Measurements from ENCODE around the gene TLNRD1.

Gene TLNRD1

GRCh38 chr15:80978685-80979329, 21.9 kb upstream of the TLNRD1 start:
- DNase-seq = no peak

- DNase-seq = no peak
These were observed 21.1 kb upstream of the TLNRD1 start for GRCh38 chr15:80979538-80980200.

DNA sequence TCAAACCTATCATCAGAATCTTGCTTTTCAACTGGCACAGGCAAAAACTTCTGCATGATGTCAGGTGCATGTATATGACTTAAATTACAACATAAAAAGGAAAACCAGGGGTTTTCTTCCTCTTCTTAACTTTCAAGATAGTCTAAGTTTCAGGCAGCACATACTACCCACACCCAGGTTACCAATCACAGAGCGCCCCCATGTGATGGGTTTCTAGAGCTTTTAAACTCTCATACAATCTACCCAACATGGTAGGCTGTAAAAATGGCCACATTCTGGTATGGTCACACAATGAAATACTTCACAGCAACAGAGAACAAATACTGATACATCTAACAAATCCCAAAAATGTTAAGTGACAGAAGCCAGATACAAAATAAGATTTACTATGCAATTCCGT, 18.5 kb upstream of the TLNRD1 start:
- no peak for DNase-seq

DNA sequence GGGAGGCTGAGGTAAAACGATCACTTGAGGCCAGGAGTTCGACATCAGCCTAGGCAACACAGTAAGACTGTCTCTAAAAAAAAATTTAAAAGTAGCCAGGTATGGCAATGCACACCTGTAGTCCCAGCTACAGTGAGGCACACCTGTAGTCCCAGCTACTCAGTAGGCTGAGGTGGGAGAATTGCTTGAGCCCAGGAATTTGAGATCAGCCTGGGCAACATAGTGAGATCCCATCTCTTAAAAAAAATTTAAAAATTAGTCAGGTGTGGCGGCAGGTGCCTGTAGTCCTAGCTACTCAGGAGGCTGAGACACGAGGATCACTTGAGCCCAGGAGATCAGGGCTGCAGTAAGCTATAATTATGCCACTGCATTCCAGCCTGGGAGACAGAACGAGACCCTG, 17.9 kb upstream of the TLNRD1 start:
- no peak for DNase-seq

GRCh38 chr15:80984856-80985255, 15.9 kb upstream of the TLNRD1 start:
- DNase-seq = no peak

DNA sequence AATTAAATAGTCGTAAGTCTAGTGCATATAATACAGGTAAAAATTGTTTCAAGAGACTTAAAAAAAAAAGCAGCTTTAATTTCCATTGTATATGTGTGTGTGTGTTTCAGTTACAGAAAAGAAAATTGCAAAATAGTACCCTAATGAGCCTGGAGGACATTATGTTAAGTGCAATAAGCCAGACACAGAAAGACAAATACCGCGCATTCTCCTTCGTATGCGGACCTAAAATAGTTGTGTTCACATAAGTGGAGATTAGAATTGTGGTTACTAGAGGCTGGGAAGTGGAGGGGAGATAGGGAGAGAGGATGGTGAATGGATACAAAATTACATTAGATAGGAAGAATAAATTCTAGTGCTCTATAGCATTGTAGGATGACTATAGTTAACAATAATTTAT, 14.7 kb upstream of the TLNRD1 start:
- no peak for DNase-seq

DNA sequence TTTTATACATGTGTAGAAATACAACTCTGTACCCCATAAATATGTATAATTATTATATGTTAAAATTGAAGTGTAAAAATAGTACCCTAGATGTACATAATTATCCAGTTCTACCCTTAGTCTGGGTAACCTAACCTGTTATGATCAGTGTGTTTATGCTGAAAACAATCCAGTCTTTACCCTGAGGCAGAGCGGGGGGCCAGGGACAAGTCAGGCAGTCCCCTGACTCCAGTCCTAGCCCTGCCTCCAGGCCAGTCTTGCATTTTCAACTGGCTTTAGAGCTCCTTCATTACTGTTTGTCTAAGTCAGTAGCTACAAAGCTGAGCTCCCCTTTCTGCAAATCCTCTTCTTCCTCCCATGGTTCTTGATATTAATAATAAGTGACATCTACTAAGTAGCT, 14.2 kb upstream of the TLNRD1 start:
- DNase-seq = no peak

DNA sequence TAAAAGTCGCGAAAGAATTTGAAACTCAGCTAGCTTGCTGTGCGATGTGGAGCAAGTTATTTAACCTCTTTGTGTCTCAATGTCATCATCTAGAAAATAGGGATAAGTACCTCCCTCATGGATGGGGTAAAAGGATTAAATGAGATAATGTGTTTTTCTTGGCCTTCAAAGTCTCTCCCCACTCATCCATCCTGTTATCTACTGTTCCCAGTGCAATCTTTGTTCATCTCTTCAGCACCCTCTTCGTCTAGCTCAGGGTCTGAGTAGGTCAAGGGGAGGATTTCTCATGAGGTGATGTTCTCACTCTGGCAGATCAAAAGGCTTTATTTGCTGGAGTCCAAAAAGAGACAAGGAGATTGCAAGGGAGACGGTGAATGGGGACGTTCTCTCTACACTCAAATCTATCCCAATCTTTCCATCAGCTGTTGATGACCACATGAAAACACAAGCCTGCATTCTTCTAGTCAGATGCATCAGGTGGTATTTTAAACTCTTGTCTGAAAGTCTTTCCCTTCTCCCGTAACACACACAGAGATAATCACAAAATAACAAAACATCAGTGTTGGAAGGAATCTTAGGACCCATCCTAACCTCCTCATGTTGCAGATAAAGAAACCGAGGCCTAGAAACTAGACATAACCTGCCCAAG, 12.5 kb upstream of the TLNRD1 start:
- no peak for DNase-seq

DNA sequence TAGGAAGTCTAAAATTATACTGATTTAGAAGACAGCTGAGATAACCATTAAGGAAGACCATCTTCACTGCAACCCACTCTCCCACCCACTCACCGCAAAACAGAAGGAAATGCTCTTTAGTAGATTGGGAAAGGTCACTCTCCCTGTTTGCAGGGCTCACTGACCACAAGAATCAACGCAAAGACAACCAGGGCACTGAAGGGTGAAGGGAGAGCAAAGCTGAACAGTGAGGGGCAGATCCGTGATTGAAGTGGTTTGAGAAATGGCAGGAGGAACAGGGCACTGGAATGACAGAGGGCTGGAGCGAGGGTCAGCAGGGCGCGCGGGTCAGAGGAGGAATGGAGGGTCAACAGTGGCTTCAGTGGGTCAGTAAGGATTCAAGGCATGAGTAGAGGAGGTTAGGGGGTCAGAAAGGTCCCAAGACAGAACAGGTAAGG, 11.6 kb upstream of the TLNRD1 start:
- DNase-seq = no peak

DNA sequence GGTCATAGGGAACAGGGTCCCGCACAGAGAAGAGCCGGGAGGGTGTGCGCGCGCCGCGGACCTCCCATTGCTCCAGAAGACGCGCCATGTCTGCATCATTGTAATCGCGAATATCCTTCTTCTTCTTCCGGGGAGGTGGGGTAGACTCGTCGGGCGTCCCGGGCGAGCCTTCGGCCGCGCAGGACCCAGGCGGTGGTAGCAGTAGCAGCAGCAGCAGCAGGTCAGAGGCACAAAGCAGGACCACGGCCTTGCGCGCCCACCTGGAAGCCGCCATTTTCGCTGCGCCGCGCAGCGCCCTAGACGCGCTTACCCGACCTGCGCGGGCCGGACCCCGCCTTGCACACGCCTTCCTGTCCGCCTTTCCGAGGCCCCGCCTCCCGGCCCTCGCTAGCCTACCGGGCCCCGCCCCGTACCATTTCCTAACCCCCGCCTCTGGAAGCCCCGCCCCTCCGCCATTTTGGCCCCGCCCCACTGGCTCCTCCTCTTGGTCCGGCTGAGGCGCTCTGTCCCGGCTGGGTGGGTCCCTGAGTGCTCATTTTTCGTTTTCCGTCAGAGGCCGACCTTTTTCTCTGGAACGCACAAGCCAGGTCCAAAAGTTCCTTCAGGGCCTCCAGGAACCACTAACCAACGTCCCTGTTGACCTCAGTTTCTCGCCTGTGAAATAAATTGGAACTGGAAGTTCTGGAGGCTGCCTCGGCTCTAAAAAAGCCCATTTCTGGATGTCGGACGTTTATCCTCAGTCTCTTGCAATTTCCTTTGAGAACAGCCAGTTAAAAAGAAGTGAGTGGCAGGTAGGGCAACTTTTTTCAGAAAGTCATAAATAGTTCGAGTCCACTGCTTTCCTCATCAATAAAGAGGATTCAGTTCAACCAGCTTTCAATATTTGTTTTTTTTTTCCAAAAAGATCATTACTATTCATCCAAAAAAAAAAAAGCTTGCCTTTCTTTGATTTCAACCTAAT, 10.9 kb upstream of the TLNRD1 start, which contains the start of gene MESD:
Gene MESD (minus strand): TSS at position 302 of the 961 bp plus-strand sequence. CDS start 28 bp downstream, at position 274.
- peak; percentile 79 for DNase-seq

- no peak for DNase-seq
These were observed 9.8 kb upstream of the TLNRD1 start for GRCh38 chr15:80990955-80991354.

DNA sequence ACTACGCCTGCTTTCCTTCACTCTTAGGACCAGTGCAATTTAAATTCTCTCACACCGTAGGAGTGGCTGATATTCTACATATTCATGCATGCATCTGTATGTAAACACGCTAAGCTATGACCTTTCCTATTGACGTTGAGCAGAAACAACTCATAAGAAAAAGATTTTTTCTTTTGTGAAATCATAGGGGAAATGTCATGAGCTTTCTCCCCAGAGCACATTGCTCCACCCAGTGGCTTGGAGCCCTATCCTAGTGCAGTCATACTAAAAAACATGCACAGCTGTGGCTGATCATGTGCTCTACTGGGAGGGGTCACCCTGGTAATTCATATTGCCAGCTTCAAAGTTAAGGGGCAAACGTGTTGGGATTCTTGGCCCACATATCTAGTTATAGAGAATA, 9.3 kb upstream of the TLNRD1 start:
- no peak for DNase-seq

DNA sequence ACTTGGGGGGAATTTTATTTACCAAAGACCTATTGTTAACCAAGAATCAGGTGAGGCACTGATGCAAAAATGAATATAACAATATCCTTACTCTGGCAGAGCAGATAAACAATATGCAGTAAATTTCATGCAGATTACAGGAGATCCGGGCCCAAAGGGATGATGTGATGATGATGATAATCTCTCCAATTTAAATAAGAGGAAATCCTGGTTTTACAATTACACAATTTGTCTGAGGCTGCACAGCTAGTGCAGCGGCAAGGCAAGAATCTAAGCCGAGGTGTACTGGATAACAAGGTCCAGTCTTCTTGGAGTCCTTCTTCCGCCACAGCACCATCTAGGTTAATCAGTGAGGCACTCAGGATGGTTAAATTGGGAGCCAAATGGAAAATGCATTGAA, 8.7 kb upstream of the TLNRD1 start:
- DNase-seq = no peak

- no peak for DNase-seq
These were observed 8.3 kb upstream of the TLNRD1 start for GRCh38 chr15:80992441-80992840.

DNA sequence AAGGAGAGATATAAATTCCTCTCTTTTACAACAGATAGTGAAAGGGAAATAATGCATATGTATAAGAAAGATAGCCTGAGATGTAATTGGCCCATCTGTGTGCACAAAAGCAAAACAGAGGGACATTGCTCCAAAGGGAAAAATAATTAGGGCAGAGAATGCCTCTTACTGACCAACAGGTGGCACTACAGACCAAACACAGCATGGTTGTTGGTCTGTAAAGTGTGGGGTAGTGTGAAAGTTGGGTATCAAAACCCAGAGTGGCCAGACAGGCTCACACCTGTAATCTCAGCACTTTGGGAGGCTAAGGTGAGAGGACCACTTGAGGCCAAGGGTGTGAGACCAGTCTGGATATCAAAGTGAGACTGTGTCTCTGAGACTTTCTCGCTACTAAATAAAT, 4.5 kb upstream of the TLNRD1 start:
- no peak for DNase-seq

DNA sequence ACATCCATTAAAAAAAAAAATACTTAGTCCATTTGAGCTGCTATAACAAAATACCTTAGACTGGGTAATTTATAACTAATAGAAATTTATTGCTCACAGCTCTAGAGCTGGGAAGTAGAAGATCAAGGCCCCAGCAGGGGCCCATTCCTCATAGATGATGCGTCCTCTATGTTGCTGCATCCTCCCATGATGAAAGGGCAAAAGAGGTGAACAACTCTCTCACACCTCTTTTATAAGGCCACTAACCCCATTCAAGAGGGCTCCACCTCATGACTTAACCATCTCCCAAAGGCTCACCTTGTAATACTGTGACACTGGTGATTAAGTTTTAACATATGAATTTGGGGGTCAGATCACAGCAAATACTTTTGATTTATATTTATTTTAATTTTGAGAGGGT, 3.0 kb upstream of the TLNRD1 start:
- no peak for DNase-seq

GRCh38 chr15:80998251-80998650, 2.5 kb upstream of the TLNRD1 start:
- DNase-seq = no peak

DNA sequence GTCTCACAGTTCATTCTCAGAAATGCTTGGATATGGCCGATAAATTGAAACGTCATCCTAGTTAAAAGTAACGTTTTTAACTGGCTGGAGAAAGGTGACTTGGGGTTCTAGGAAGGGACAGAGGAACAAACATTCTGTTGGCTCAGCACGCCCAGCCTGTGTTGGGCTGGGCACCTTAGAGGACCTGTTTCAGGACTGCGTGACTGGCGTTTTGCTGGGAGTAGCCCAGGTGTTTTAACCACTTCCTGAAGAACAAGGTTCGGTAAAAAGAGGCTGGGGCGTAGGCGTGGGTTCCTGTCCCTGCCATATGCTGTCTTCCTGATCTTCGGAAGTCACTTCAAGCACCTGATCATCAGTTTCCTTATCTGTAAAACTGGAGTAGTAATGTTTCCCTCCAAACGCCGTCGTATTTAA, 1.1 kb upstream of the TLNRD1 start:
- no peak for DNase-seq

GRCh38 chr15:81000144-81000623, 539 bp upstream of the TLNRD1 start:
- no peak for DNase-seq

DNA sequence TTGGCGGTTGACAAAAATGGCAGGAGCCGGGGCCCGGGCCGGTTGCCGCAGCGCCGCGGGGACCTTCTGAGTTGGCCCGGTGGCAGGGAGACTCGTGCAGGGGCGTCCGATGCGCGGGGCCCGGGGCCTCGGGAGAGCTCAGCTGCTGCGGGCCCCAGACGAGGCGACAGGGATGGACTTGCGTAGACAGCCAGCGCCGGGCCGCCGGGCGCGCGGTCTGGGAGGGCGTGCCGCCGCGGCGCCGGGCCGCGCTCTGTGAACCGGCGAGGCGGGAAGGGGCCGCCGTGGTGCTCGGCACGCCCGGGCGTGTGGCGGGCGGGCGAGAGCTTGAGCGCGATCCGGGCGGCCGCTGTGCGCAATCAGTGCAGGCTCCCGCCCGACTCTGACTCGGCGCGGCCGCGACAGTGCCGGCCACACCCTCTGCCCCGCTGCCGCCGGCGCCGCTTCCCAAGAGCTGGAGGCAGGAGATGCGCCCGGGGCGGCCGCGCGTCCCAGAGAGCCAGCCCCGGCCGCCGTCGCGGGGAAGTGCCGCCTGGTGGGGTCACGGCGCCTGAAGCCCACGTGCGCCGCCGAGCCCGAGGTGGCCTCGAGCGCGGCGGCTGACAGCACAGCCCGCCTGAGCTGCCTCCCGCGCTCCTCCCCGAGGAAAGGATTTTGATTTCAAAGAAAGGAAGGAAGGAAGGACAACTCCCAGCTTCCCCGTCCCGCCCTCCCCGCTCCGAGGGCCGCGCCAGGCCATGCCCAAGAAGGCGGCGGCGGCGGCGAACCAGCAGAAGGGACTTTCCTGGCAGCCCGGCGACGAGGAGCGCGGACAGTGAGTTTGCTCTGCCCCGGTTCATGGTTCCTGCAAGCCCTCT, 657 bp downstream of the TLNRD1 start:
- no peak for DNase-seq

DNA sequence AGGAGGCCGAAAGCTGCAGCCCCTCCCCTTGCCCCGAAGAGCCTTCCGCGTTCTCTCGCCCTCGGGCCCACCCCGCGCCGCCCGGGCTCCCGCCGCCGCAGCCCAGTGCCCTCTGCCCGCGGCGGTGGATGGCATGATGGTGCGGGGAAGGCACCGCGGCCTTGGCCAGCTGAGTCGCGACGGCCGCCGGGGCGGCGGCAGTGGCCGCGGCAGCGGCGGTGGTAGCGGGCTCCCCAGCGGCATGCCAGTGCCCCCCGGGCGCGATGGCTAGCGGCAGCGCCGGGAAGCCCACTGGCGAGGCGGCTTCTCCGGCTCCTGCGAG, 1.2 kb downstream of the TLNRD1 start:
- no peak for DNase-seq
